Skin of body (tissue), 2 donors: ENCODE results near the gene XPR1. TPM values are rescaled to one million over a fixed set of nuclear protein-coding genes. Genes with fewer than 3 reads are reported as not detected.

Experiments used
- DNase-seq: peaks from one replicate; lab custom pipeline; 2025; lab: John Stamatoyannopoulos, UW
- total RNA-seq: library from RNA; depleted of rRNA; stranded (reverse); fragments of >200 nt; gene quantifications from one replicate; pipeline ENCODE4 v1.2.3, GENCODE V29; 2014

XPR1 gene
- total RNA-seq, 1 donor from 2014 or later = 16.0 TPM

DNA sequence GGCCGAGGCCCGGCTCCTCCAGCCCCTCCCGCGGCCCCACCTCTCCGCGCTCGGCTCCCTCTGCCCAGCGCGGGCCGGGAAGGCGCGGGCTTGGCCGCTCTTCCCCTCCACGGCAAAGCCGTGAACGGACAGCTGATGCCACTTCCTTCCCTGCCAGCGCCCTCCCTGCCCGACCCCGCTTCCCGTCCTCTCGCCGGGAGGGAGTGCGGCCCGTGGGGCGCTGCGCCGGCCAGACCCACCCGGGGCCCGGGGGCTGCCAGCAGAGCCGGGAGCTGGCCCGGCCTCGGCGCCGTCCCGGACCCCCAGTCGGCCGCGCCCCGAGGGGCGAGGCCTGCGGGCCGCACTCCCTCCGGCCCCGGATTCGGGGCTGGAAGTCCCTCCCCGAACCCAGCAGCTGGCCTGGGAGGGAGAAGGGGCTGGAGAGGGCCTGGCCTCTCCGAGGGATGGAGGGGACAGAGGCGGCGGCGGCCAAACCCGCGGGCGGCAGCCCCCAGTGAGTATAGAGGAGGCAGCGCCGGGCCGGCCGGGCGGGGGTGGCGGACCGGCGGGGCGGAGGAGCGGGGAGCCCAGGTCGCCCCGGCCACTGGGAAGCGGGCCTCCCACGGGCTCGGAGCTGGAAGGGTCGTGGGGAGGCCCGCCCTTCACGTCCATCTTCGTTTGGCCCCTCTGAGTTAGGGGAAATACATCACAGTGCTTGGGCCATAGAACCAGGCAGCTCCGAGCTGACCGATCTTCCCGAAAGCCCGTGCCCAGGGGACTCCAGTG is 281.2 kb downstream of the XPR1 start, which contains the start of gene KIAA1614:
TSS of gene KIAA1614 (plus strand) at position 97 of the 765 bp plus-strand sequence. CDS start at position 444, 347 bp downstream.
- DNase-seq = peak; percentile 56

DNA sequence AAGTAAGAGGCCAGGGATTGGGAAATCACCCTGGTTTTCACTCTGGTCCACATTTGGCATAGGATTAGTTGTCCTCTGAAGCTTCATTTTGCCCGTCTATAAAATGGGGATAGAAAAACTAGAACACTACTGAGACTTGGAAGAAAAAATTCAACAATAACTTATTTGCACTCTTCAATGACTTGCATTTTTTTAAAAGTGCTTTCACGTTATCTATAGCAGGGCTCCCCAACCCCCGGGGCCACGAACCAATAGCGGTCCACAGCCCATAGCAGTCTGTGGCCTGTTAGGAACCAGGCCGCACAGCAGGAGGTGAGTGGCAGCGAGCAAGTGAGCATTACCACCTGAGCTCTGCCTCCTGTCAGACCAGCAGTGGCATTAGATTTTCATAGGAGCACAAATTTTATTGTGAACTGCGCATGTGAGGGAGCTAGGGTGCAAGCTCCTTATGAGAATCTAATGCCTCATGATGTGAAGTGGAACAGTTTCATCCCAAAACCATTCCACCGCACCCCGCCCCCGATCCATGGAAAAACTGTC is 283.7 kb downstream of the XPR1 start:
- DNase-seq = no peak

DNA sequence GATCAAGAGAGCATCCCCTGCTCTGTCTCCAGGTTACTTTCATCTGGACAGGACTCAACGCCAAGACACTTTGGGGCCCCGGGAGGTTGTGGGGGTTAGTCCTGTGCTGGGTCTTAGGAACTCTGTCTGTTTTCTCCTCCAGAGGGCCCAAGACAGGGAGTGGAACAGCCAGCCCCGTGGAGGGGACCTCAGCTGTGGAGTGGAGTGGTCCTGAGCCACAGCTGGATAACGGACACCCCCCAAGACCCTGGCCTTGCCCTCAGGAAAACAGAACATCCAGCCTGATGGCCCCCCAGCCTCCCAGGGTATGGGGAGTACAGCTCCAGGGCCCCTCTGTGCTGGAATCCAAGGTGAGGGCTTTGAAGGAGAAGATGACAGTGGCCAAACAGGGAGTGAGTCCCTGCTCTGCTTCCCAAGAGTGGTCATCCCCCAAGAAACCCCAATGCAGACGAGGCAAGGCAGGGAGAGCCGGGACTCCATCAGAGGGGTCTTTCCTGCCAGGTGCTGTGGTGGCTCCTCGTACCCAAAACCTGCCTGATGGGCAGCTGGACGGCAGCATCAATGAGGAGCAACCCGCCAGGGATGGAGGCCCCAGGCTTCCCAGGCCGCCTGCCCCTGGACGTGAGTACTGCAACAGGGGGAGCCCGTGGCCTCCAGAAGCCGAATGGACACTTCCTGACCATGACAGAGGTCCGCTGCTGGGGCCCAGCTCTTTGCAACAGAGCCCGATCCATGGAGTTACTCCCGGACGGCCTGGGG is 284.4 kb downstream of the XPR1 start:
- no peak for DNase-seq

DNA sequence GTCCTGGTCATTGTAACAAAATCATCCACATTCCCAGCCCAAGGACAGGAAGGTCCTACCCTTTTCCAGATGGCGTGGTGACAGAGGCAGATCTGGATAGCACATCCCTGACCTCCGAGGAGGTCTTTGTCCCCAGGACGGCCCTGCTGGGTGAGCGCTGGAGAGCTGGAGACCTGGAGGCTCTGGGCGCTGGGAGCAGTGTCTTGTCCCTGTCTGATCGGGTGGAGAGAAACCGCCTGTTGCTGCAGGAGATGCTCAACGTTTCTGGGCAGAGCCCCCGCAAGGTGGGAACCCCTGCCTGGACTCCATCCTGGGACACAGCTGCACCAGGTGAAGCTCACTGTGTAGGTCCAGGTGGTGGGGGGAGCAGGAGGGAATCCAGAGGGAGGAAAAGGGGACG is 284.9 kb downstream of the XPR1 start:
- no peak for DNase-seq

DNA sequence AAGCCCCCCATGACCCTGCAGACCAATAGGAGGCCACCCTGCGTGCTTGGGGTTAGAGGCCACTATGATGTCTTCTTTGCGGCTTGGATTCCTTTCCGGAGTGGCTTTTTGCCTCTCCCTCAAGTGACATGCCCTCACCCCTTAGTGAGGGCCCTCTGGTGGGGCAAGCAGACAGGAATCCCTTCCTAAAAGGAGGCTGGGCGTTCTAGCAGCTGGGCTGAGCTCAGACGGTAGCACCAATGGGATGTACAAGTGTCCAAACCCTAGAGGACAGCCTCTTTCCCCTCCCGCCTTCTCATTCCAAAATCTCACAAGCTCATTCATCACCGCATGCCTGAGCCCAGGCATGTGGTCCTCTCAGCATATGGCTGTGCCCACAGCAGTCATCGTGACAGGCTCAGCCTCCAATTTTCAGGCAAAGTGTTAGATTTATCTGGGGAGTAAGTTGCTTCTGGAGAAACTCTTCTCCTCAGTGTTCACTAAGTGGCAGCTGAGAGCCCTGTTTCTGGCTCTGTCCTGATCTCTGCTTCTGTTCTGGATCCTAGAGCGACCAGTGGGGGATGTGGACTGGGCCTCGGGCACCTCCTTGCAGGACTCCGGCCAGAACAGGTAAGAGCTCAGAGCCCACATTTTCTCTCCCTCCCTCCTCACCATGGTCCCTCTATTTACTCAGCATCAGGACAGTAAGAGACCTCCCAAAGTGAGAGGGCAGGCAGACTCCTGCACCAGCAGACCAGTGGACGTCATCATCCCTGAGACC is 285.7 kb downstream of the XPR1 start:
- no peak for DNase-seq

DNA sequence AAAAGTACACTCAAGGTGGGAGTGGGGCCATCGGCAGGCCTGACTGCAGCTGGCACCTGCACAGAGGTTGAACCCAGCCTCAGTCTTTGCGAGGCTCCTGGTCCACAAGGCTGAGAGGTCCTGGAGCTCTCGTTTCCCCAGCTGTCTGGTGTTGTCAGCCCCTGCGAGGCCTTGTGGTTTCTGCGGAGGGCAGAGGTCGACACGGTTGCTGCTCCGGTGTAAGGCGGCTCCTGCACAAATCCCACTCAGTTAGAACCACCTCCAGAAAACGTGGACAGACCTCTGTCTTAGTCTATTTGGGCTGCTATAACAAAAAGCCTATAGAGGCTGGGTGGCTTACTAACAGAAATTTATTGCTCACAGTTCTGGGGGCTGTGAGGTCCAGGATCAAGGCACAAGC is 286.7 kb downstream of the XPR1 start:
- DNase-seq = no peak

DNA sequence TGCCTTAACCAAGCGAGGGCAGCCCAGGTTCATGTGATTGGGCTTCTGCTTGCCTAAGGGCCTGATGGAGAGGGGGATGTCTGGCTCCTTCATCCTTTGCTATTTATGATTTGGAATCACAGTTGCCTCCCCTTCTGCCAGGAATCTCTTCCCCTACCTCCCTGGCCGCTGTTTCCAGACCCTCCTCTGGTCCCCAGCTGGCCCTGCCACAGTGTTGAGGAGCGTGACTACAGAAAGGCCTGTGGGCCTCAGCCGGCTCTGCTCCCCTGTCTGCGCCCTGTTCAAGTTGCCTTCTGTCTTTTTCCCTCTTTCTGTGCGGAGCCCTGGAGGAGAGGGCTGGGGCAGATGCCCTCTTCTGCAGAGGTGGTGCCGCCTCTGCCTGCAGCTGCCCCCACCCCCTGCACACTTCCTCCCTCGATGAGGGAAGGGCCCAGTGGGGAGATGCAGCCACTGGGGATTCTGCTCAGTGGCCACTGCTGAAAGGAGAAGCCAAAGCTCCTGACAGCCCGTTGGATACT is 287.4 kb downstream of the XPR1 start:
- DNase-seq = no peak

DNA sequence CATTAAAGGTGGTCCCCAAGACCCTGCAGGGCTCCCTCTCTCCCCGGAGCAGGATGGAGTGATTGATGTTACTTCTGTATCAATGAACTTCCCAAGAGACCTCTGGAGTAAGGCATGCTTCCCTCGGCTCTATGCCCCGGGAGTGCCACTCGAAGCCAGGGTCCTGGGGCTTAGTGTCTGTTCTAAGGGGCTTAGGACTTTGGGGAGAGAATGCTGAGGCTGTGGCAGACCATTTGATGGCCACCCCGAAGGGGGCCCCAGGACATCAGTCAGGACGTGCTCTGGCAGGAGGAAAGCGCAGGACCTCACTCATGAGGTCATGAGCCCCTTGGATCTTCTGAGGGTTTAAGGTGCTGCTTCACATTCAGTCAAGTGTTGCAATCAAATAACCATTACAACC is 288.4 kb downstream of the XPR1 start:
- no peak for DNase-seq

DNA sequence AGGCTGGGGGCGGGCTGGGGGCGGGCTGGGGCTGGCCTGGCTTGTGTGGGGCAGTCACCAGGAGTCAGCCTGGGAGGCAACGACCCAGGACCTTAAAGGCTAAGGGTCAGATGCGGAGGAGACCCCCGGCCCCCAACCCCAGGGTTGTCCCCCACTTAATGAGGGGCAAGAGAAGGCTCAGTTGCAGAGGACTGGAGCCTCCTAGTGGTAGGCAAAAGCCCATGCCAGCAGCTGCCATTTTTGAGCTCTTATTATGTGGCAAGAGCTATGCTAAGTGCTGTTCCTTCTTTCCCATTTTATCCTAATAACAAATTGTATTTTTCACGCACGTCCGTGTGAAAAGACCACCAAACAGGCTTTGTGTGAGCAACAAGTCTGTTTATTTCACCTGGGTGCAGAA is 288.9 kb downstream of the XPR1 start:
- no peak for DNase-seq

DNA sequence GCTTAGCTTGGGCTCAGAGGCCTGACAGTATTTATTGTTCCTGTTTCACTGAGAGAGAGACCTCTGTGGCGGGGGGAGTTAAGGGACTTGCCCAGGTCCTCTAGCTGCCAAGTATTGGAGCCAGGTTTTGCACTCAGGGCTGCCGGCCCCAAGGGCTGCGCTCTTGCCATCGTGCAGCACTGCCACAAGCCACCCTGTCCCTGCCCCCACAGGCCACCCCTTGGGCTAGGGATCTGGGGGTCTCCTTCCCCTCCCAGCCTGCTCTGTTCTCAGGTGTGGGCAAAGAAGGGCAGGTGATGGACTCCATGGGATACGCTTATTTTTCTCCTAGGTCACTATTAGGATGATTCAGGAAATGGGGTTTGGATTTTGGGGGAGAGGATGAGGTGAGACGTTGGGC is 289.6 kb downstream of the XPR1 start:
- no peak for DNase-seq

DNA sequence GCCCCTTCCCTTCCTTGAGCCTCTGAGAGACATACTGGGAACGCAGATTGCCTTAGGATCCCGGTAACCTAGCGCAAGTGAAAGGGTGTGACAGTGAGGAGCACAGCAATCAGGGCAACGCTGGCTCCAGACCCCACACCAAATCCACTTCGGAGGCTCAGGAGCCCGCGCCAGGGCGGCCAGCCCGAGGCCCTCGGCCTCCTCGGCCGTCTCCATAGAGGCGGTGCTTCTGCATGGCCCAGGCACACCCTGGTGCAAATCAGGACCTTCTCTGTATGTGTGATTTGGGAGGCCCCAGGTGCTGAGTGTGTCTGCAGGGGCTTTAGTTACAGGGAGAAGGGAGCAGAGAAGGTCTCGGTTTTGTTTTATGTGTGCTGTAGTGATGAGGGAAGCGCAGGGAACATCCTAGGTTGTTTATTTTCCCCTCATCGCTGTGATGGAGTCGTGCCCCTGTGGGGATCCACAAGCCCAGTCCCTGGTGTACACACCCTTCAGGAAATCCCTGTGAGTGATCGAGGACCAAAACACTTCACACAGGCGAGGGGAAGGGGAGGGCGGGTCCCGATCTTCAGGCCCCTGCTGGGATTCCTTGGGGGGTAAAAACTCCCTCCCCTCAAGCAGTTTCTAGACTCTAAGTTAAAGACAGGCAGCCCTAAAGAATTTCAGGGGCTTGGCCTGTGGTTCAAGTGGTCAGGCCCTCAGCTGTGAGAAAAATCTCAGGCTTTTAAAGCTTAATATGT is 290.2 kb downstream of the XPR1 start:
- DNase-seq = no peak

DNA sequence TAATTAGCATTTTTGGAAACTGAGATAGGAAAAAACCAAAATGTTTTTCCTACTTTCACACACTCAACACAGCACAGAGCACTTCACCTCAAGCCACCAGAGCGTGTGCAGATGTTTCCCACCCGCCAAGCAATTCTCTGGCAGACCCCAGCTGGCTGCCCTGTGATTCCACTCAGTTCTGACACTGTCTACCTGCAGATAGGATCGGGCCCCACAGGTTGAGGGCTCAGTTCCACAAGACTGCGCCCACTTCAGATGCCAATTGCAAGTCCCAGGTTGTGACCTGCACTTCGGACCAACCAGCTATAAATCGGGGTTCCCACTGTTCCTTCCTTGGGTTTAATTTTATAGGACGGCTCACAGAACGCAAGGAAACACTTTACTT is 290.8 kb downstream of the XPR1 start:
- no peak for DNase-seq

DNA sequence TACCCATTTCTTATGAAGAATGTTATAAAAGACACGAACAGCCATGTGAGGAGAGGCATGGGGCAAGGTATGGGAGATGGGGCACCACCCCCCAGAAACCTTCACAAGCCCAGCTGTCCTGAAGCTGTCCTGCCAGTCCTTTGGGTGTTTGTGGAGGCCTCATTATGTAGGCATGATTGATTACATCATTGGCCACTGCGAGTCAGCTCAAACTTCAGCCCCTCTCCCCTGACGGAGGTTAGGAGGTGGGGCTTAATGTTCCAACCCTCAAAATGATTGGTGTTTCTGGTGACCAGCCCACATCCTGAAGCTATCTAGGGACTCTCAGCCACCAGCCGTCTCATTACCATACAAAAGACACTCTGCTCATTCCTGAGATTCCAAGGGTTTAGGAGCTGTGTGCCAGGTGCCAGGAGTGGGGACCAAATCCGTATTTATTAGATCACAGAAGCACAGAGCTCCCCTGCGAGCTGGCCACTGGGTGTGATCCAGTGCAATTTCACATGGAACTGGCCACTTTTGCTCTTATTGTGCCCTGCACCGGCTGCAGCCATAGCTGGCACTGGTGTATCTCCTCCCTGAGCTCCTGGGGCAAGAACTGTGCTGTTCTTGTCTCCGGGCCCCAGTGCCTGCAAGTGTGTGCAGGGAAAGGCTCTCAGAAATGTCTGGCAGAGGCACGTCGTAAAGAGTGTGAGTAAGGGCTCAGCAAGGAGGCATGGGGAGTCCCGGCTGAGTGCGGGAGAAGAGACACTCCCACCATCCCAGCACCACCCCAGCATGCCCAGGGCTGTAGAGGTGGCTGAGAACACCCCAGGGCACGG is 291.4 kb downstream of the XPR1 start:
- peak; percentile 15 for DNase-seq

DNA sequence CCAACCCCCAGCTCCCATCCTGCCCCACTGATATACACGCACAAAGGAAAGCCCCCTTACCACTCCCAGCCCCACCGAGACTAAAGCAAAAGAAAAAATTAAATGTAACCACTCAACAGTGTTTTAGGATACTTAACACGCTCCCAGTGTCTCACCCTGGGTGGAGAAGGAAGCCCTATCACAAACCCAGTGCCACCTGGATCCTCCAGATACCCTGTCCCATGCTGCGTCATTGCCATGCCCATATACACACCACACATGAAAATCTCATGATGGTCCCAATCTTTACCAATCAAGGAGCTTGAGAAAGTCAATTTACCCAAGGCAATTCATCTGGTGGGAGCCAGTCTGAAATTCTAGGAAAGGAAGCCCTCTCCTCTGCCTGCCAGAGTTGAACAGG is 292.1 kb downstream of the XPR1 start:
- DNase-seq = no peak

DNA sequence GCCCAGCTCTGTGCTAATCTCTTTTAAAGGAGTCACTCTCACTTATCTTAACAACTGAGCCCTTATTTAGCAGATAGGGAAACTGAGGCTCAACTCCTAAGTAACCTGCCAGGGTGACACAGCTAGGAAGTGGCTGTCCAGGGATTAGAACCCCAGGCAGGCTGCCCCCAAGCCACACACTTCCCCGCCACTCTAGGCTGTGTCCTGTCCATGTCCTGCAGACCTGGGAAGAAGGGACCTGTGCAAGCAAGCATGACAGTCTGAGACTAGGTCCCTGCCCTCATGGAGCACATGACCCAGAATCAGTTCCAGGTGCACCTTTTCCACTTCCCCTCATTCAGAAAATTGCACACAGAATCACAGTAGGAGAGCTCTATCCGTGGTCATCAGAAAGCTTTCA is 293.1 kb downstream of the XPR1 start:
- no peak for DNase-seq

DNA sequence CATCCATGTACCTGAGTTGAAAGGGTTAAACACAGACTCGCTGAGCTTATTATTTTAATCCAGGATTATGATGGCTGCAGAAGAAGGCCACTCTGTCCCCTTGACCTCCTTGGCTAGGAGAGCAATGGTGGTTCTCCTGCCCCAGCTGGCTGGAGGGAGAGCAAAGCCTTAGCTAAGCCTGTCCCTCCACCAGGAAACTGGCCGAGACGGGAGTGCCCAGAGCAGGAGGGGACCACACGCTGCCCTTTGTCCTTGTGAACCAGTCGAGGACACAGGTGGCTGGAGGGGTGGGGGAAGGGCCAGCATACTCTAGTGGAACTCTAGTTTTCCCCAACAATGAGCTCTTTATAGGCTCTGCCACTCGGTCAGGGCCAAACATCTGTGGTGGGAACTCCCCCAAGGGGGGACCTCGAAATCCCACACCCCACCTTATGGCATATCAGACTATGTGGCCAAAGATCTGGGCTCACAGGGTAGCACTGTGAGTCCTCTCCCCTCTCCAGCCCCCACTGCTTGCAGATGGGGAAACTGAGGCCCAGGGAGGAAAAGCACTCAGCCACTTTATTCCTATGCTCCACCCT is 293.7 kb downstream of the XPR1 start:
- no peak for DNase-seq

DNA sequence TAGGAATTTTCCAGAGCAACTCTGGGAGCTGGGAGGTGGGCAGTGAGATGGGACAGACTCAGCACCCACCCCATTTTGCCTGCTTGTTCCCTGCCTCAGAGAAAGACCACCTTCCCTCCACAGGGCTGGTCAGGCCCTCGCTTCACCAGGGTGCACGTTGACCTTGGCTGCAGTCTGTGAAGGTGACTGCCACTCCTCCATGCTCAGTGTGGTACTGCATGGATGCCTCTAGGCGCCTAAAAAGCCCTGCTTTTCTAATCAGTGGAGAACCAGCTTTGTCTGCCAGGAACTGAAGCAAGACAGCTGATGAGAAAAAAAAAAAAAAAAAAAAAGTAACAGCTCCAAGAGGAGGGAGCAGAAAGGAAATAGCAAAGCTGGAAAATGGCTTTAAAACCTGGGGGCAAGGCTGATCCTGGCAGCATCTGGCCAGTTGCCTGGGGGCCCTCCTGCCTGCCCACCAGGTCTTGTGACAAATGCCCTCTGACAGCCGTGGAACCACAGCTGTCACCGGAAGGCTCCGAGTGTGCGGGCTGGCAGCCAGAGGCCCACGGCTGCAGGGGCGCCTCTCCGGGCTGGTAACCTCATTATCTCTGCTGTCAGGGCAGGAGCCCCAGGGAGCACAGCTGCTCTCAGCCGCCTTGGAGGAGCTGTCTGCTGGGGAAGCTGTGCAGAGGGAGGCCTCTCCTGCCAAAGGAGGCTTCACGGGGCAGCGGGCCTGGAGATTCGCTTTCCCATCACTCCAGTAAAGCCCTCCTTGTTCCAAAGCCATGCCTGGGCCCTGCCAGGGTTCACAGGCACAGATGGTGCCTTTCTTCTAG is 294.6 kb downstream of the XPR1 start:
- peak; percentile 76 for DNase-seq

DNA sequence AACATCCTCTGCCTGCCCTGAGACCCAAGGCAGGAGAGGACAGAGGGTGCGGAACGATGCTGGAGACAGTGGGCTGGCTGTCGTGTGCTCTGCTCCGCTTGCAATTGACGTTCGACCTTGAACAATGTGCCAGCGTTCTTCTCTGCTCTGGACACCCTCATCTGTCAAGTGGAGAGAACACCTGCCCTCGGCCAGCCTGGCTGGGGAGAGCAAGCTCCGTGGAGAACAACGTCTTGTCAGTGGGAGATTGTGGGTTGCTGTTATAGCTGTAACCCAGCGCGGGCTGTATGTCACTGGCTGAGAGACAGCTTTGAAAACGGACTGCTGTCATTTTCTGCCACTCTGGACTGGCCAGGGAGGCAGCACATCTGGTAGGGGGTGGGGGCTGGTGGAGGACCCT is 295.5 kb downstream of the XPR1 start:
- DNase-seq = no peak

DNA sequence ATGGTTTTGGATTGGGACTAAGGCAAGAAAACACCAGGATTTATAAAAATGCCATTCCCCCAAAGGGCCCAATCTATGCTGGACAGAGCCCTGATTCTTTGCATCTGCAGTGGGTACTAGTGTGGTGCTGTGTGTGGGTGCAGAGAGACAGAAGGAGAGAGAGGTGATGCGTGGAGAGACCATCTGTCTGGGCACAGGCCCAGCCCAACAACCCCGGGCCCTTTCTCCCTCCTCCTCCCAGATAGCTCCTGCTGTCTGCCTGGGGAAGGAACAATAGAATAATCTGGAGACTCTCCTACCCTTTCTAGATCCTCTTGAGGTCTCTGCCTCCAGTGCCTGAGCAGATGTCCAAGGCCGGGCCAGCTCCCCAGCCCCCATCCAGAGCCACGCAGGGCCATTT is 296.0 kb downstream of the XPR1 start:
- no peak for DNase-seq
